GDM1 (cell line): Measurements from ENCODE around the gene HLA-F.
A peak's percentile ranks its signal among the peaks of the same experiment; 100 is the strongest.

ENCODE experiments used
- DNase-seq: peaks from one replicate; lab custom pipeline; 2025; lab: John Stamatoyannopoulos, UW

HLA-F gene

DNA sequence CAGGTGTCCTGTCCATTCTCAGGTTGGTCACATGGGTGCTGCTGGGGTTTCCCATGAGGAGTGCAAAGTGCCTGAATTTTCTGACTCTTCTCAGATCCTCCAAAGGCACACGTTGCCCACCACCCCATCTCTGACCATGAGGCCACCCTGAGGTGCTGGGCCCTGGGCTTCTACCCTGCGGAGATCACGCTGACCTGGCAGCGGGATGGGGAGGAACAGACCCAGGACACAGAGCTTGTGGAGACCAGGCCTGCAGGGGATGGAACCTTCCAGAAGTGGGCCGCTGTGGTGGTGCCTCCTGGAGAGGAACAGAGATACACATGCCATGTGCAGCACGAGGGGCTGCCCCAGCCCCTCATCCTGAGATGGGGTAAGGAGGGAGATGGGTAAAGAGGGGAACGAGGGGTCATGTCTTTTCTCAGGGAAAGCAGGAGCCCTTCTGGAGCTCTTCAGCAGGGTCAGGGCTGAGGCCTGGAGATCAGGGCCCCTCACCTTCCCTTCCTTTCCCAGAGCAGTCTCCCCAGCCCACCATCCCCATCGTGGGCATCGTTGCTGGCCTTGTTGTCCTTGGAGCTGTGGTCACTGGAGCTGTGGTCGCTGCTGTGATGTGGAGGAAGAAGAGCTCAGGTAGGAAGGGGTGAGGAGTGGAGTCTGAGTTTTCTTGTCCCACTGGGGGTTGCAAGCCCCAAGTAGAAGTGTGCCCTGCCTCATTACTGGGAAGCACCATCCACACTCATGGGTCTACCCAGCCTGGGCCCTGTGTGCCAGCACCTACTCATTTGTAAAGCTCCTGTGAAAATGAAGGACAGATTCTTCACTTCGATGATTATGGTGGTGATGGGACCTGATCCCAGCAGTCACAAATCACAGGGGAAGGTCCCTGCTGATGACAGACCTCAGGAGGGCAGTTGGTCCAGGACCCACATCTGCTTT lies 2.0 kb downstream of the HLA-F start:
- DNase-seq, result no peak

- DNase-seq, result no peak
Measured at GRCh38 chr6:29726001-29726400, 2.8 kb downstream of the HLA-F start.

DNA sequence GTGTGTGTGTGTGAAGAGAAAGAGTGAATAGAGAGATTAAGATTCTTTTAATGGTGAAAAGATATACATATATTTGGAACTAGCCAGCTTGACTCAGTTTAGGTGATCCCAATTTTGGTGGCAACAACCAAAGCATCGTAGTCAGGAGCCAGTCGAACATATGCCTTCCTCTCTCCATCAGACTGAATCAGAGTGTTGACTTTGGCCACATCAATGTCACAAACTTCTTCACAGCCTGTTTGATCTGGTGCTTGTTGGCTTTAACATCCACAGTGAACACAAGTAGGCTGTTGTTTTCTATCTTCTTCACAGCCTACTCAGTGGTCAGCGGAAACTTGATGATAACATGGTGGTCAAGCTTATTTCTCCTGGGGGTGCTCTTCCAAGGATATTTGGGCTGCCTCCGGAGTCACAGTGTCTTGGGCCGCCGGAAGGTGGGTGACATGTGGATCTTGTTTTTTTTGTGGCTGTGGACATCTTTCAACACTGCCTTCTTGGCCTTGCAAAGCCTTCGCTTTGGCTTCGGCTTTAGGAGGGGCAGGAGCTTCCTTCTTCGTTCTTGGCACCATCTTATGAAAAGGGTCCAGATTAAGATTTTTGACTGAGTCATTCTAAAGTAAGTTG lies 3.4 kb downstream of the HLA-F start:
- DNase-seq, result no peak

DNA sequence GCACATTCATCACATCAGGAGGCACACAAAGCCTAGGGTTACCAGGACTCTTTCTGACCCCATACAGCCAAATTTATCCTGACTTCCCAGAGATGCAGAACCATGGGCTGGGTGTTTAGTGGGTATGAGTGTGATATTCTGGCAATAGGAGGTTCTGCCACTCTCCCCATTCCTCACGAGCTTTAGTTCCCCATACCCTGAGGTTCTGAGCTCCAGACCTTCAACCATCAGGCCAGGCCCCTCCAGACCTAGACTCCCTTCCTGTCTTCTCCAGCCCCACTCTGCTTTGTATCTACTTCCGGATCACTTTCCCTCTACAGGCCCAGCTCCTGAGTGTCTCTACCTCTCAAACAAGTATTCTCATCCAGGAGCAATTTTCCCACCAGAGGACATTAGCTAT lies 4.4 kb downstream of the HLA-F start:
- DNase-seq, result no peak

GRCh38 chr6:29728173-29728874 lies 5.1 kb downstream of the HLA-F start:
- no peak for DNase-seq

- DNase-seq, result no peak
Measured at GRCh38 chr6:29728875-29729270, 5.6 kb downstream of the HLA-F start.

- no peak for DNase-seq
Measured at GRCh38 chr6:29729774-29730328, 6.6 kb downstream of the HLA-F start.

GRCh38 chr6:29730575-29731126 lies 7.4 kb downstream of the HLA-F start:
- DNase-seq, result no peak

GRCh38 chr6:29731281-29731680 lies 8.0 kb downstream of the HLA-F start:
- no peak for DNase-seq

DNA sequence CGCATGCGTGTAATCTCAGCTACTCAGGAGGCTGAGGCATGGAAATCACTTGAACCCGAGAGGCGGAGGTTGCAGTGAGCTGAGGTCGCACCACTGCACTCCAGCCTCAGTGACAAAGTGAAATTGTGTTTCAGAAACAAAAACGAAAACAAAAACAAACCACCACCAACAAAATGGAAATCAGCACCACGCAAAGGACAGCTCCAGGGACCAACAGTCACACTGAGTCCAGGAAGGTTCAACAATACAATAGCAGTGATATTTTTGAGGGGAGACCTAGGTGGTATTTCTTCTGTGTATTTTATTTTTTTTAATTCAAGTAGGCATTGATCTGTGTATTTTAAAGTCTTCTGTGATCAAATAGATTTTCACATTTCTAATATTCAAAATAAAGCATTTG lies 9.8 kb downstream of the HLA-F start:
- DNase-seq, result no peak

DNA sequence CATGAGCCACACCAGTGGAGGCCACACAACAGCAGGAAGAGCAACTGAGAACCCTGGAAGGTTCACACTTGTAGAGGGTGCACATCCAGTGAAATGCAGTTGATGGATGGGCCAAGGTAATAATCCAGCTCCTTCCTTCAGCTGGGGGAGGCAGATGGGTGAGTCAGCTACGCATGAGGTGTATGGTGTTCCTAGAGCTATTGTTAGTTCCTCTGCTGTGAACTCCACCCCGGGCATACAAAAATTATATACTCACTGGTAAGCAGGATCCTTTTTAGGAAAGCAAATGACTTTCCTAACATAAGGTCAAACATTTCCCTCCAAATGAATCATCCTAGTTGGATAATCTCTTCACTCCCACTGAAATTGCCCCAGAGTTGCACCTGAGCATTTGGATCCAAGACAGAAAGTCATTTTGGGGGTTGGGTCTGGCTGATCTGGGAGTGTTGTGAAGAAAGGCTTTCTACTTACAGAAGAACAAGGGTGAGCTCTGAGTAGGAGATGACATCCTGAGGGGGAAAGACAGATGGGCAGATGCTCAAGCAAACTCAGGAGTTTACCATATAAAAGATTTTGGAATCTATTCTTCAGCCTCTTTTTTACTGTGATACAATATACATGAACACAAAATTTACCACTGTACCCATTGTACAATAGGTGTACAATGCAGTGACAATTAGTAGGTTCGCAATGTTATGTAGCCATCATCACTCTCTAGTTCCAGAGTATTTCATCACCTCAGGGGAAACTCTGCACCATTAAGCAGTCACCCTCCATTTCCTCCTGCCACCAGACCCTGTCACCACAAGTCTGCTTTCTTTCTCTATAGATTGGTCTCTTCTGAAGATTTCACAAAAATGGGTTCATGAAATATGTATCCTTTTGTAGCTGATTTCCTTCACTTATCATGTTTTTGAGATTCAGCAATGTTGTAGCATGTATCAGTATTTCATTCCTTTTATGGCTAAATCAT lies 11.1 kb downstream of the HLA-F start:
- no peak for DNase-seq

DNA sequence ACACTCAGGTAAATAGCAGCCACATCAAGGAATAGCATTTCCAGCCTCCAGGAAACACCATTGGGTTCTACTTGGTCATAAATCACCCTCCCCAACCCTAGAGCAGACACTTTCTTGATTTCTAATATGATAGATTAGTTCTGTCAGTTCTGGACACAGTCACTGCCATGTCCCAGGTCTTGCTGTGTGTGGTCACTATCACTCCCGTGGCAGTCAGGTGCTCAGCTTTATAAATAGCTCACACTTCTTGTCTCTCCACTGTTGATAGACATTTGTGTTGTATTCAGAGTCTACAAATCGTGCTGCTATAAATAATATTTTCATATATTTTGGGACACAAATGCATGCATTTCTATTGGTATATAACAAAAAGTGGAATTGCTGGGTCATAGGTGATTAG lies 13.3 kb downstream of the HLA-F start:
- no peak for DNase-seq

DNA sequence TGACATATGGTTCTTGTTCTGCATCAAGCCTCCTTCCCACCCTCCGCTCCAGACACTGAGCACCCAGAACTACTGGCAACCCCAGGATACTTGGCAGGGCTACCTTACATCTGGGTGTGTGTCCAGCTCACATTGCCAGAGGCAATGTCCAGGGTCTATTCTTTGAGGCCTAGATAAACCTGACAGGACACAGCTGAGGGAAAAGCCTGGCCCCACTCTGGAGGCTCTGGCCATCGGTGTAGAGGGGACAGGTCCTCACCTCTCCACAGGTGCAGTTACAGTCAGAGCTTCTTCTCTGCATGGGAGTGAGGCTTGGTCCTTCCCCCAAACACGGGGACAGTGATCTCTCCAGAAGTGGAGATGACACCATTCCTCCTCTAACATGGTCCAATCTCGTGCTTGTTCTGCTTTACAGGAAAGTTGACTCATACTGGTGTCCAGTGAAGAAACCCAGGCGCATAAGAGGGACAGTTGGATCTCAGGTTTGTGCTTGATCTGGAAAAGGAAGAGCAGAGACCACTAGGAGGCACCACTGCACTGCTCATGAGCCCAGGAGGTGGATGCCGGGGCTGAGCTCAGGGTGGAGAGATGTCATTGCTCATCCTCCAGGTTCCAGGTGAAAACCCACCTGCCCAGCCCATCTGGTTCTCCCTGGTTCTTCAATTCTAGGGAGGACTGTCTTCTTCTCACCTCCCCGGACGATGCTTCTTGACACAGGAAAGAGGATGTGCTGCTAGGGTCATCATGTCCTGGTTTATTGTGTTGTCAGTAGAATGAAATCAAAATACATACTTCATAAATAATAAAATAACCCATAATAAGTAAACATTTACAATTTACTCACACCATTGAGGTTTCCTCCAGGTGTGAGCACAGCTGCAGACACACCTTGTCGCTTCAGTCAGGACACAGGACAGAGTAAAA lies 14.7 kb downstream of the HLA-F start:
- peak; percentile 20 for DNase-seq

- DNase-seq, result no peak
Measured at GRCh38 chr6:29739136-29739881, 16.1 kb downstream of the HLA-F start.

DNA sequence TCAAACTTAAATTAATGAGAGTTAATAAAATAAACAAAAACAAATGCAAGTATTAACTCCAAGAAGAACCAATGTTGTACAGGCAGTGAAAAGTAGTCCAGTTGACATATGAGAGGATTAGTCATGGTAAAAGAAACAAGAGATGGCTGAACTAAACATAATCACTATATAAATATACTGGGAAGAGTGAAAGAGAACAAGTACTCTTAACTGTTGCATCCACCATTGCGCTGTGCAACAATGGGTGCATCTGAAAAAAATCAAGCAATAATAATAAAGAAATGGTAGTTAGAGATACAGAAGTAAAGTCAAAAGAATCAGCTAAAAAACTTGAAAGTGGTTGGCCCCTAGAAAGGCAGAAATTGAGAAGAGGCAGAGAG lies 16.6 kb downstream of the HLA-F start:
- DNase-seq, result no peak

- DNase-seq, result no peak
Measured at GRCh38 chr6:29741592-29741991, 18.4 kb downstream of the HLA-F start.

GRCh38 chr6:29742127-29742526 lies 18.9 kb downstream of the HLA-F start:
- DNase-seq, result no peak

DNA sequence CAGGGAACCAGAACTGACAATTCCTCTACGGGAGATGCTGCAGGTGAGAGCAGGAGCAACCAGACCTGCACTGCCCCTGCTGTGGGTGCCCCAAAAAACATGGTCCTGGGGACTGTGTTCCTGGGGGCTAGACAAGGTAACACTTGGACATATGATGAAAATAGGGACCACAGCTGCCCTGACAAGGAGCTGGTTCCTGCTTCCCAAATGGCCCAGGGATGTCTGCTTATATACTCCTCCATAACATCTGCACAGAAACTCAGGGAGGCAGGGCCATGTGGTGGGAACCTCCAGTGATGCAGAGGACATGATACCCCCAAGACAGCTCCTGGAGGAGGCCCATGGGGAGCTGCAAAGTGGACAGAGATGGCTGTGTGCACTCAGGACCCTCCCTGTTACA lies 19.8 kb downstream of the HLA-F start:
- DNase-seq, result no peak

DNA sequence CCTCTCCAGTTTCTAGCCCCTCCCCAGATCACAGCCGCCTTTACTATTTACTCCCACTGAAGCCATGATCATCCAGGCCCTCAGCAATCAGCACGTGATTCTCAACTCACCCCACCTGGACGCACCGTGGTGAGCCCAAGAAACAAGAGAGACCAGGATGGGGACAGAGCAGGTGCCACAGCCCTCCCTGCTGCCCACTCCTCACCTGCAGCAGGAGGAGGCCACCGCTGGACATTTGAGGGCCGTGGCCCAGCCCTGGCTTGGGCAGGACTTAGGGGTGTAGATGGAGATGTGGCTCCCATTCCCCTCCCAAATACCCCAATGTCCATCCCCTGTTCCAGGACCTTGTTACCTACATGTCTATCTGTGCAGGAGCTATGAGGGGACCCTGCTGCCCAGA lies 20.3 kb downstream of the HLA-F start:
- no peak for DNase-seq
